Central memory CD4-positive, alpha-beta T cell (primary cell): ENCODE data around the gene NUMA1.

ENCODE experiments used
- DNase-seq: peaks from one replicate; pipeline ENCODE4 v3.0.0; 2022

The NUMA1 gene

DNA sequence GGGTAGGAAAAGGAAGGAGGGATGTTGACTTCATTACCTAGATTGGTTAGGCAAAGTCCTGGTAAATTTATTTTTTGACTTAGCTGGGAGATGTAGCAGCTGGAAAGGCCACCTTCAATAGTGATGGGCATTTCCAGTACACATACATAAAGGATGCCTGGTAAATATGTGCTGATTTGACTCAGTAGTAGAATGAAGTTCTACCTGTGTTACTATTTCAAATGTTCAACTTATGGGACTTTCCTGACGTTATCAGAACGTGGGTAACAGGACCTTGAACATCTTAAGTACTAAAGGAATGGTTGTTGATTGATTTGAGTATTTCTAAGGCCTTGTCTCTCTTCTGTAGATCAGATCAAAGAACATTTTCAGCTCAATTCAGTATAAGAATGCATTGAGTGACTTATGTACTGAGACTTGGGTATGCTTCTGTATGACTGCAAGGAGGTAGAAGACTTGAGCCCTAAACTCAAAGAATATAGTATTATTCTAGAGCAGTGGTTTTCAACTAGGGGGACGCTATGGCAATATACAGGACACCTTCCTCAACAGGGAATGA is 124.4 kb downstream of the NUMA1 start:
- DNase-seq, result no peak
